DMS79 (cell line): ENCODE data around the gene COL6A3.
"Not testable (repeated sequence)": the region's sequence is repeated elsewhere in the genome, so short reads cannot be mapped to it uniquely, and the experiment has no call there.

Source experiments
- DNase-seq: peaks from one replicate; lab custom pipeline; 2025; lab: John Stamatoyannopoulos, UW

Gene COL6A3

DNA sequence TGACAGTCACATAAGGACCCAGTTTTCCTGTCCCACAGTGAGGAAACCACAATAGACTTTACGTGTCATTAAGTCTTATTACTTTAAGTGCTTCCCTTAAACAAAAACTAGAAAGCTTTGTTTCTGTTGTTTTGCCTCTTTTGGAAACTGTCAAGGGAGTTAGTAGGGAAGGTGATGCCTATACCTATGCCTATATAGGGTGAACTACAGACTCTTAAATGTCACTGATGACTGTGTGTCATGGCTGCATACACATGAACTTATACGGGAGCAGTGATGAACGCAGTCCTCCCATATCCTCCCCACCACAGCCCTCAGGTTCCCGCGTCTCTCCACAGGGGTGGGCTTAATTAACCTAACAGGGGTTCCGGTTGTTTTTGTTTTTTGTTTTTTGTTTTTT is 97.6 kb downstream of the COL6A3 start:
- DNase-seq, result no peak

DNA sequence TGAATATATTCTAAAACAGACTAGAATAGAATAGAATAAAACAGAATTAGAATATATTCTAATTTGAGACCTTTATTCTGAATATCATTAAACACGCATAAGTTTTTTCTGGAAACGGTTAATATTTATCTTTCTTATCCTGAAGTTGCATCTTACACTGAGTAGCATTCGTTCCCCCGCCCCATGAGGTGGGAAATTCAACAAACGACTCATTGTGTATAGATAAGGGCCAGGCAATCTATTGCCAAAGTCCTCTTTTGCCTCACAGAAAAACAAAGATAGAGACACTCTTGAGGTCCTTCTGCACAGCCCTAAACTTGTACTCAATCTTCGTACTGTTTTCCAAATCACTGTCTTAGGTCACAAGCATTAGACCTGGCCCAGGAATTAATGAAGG is 98.1 kb downstream of the COL6A3 start:
- DNase-seq, result no peak

DNA sequence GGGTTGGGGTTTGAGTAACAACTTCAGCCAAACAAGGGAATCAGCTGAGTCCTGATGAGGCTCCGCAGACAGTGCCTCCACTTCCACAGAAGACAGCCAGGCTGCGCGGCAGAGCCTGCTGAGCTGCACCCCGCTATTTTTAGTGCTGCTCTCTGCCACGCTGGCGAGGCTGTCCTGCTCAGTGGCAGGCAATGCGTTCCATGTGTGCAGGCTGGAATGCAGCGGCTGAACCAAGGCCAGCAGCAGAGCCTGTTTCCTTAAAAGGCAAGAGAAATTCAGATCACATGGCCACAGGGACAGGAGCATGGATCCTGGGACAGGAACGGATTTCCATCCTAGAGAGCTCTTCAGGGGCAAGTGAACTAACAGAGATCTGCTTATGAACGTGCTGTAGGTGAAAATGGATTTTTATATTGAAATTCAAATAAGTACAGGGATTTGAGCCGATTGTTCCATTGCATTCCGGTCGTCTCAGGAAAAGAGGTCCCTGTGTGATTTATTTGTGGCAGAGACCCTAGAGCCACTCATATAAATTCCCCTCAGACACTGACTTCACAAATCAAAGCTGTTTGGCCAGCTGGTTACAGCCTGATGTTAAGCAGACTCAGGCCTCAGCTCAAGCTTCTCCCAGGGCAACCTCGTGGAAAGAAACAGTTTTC is 98.7 kb downstream of the COL6A3 start:
- DNase-seq, result no peak

- no peak for DNase-seq
Measured at GRCh38 chr2:237314681-237315080, 99.3 kb downstream of the COL6A3 start.

GRCh38 chr2:237314198-237314597 is 99.8 kb downstream of the COL6A3 start:
- DNase-seq, result no peak

DNA sequence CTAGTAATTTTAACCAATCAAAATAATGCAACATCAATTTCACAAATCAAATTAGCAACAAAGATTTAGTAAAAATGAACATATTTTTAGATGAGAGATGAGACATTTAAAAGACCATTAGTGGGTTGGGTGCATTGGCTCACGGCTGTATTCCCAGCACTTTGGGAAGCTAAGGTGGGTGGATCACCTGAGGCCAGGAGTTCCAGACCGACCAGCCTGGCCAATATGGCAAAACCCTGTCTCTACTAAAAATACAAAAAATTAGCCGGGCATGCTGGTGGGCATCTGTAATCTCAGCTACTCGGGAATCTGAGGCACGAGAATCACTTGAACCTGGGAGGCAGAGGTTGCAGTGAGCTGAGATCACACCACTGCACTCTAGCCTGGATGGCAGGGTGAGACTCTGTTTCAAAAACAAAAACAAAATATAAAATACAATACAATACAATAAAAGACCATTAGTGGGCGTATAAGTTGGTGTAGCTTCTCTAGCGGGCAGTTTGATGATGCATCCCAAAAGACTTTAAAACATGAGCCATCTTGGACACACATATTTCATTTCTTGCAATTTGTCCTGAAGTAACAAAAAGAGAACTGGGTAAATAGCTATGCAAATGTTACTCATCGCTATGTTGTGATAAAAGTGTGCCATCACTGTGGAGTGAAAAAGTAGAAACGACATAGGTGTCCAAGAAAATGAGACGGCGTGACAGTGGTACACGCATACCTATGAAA is 101.8 kb downstream of the COL6A3 start:
- DNase-seq, result no peak

DNA sequence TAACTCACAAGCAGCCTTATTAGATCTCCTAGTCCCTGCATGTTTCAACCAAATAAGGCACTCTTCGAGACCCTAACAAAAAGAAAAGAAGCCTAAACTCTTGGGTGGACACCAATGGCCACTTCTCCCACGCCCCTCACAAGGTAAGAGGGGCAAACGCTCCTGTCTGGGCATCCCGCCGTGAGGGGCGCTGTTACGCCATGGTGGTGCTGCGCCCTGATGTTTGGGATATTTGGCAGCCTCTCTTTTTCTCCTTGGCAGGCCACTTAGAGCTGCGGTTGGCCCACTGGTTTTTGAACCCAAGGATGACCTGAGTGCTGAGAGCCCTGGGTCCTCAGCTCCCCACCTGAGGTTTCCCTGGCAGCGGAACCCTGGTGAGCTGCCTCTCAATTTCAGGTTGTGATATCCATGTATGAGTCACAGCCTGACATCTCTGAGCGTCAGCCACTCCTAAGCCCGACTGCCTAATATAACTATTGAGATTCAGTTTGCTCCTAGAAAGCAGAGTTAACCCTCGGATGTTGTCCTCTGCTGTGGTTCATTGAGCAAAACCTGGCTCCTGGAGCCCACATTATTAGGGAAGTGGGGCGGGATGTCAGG is 103.3 kb downstream of the COL6A3 start:
- peak; percentile 26 for DNase-seq

- no peak for DNase-seq
Measured at GRCh38 chr2:237309416-237309815, 104.5 kb downstream of the COL6A3 start.

- no peak for DNase-seq
Measured at GRCh38 chr2:237309011-237309410, 105.0 kb downstream of the COL6A3 start.

- no peak for DNase-seq
Measured at GRCh38 chr2:237307474-237307873, 106.5 kb downstream of the COL6A3 start.

DNA sequence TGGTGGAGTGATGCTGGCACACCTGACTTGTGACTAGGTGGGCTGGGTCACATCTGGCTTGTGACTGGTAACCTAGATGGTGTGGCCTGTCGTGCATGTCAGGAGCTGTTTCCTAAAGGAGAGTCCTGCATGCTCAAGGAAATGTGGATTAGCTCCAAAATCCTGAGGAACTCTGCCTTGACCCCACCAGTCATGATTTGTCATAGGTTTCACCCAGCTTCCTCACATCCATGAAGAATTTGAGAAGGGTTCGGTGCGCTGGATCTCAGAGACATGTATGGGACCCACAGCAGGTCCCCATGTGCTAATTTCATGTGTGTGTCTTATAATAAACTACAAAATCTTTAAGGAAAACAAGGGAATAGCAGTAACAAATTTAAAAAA is 107.2 kb downstream of the COL6A3 start:
- DNase-seq, result no peak

DNA sequence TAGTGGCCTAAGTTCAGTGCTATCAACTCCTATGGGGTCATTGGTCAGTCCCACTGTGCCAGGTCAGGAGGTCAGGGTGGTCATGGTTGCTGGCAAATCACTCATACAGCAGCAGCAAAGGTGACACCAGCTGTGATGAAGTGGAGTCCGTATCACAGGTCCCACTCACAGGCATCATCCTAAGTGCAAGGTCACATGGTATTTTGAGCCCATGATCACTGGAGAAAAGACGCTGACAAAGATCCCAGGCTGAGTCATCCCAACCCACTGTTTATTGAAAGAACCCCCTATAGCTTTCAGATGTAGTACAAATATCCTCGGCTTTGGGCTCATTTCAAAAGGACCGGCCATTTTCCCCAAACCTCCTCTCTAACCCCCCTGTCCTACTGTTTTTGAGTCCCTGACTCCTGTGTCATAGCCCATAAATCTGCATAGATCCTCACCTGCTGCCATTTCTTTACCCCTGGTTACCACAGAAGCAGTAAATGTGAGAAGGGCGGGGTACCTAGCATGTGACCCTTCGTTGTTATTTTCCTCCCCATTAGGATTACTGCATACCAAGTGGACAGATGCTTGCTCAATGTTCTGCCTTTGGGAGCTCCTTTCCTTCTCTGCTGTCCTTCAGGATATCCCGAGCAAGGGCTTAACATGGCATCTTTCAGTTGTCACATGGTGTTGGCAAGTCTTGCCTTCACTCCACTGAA is 107.7 kb downstream of the COL6A3 start:
- no peak for DNase-seq

DNA sequence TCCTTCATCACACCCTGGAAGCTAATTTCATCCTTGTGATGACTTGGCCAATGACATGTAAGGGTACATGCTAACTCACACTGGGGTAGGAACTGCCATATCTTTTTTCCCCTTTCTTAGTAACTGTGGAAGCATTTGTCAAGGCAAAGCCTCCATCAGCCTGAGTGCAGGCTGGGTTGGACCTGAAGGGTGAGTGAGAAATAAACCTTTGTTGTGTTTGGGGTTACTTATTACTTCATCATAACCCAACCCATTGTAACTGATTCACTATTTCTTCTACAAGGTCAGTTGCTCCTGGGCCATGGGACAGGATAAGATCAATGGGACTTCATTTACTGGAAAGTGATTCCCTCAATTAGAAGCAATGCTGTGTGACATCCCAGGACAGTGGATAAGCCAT is 108.4 kb downstream of the COL6A3 start:
- no peak for DNase-seq

GRCh38 chr2:237304763-237305514 is 109.0 kb downstream of the COL6A3 start:
- no peak for DNase-seq

DNA sequence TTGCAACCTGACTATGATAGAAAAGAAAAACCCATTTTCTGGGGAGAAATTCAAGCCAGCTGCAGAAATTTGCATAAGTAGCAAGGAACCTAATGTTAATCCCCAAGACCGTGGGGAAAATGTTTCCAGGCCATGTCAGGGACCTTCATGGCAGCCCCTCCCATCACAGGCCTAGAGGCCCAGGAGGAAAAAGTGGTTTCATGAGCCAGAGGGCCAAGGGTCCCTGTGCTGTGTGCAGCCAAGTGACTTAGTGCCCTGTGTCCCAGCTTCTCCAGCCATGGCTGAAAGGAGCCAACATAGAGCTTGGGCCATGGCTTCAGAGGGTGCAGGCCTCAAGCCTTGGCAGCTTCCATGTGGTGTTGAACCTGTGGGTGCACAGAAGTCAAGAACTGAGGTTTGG is 110.7 kb downstream of the COL6A3 start:
- DNase-seq, result not testable (repeated sequence)

GRCh38 chr2:237301595-237301994 is 112.4 kb downstream of the COL6A3 start:
- DNase-seq, result no peak

DNA sequence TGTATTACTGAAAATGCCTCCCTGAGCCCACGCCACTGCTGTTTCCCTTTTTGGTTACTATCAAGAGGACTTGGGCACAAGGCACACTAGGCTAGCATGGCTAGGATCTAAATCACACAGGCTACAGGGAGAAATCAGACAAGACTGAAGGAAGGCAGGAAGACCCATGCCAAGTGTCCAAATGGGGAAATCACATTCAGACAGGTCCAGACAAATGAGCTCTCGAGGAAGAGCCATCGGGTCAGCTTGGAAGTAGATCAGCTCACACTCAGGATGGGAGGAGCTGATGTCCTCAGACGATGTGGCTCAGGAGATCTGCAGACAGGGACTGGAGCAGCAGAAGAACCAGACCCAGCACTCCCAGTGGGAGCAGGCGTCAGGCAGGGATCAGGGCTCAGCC is 113.2 kb downstream of the COL6A3 start:
- DNase-seq, result no peak

DNA sequence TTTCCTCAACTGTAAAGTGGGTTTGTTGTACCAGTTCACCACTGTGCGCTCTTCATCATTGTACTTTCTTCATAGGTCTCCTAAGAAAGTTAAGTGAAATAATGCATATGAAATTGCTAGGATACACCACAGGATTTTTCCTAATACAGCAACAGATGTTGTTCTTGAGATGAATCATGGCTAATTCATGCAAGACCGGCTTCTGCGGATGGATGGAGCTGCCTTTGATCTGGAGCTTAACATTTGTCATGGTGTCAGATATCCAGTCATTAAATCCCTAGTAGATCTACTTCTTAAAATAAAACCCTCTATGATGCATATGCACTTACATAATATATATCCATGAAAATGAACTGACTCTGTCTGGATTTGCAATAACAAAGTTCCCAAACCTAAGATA is 114.1 kb downstream of the COL6A3 start:
- DNase-seq, result no peak

GRCh38 chr2:237298151-237299118 is 115.5 kb downstream of the COL6A3 start:
- DNase-seq, result peak; percentile 92

DNA sequence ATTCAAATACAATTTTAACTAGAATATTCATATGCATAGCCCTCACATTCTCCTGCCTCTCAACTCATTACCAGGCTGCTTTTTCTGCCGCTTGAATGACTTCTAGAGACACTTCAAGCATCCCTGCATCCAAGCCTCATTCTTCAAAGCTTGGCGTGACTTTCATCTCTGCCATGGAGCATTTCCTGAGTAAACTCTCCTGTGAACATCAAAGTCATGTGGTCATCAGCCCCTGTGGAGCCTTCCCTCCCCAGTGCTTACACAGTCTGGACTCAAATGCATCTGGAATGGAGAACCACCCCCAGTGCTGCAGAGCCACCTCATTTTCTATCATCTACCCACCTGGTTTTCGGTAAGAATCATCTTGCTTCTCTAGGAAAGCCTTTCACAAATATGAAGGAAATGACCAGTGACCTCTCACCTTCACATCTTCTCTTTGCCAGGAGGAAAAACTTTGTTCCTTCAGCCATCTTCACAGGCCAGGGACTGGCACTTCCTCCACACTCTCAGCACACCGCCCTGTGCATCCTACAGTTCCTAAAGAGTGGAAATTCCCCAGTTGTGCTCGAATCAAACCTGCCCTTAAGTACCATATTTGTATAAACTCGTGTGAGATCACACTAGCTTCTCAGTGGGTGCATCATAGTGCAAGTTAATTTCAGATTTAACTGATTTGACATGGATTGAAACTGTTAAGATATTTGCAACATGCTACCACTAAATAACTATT is 116.4 kb downstream of the COL6A3 start:
- peak; percentile 93 for DNase-seq
